ENCODE data around the gene SP5.

Gene SP5

DNA sequence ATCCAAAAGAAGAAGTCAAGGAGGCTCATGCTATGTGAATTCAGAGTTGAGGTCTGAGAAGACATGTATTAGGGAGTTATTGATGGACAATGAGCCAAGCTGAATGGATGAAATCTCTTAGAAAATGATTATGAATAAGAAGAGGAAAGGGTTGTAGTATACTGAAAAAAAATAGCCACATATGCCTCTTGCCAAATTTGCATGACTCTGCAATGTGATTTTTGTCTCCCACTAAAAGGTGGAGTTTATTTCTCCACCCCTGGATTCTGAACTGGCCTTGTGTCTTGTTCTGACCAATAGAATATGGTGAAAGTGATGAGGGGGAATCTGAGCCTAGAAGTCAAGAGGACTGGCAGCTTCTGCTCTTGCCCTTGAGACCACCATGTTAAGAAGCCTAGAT, 46.4 kb downstream of the SP5 start:
- no peak for DNase-seq (ENCODE audit: low spot score)

DNA sequence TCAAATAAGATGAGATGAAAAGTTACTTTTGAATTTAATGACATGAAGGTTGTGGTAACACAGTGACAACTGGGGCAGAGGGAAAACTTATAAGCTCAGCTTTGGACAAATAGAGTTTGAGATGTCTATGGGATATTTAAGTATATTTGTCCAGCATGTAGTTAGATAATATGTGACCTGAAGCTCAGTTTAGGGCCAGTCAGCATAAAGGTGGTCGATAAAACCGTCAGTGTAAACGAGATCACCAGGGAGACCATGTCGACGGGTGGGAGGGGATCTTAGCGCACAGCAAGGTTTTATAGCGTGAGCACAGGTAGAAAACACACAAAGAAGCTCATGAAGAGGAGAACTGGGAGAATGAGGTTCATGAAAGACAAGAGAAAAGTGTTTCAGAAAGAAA, 47.6 kb downstream of the SP5 start:
- DNase-seq (ENCODE audit: low spot score) = no peak
- TF ChIP-seq, protein P1, sequence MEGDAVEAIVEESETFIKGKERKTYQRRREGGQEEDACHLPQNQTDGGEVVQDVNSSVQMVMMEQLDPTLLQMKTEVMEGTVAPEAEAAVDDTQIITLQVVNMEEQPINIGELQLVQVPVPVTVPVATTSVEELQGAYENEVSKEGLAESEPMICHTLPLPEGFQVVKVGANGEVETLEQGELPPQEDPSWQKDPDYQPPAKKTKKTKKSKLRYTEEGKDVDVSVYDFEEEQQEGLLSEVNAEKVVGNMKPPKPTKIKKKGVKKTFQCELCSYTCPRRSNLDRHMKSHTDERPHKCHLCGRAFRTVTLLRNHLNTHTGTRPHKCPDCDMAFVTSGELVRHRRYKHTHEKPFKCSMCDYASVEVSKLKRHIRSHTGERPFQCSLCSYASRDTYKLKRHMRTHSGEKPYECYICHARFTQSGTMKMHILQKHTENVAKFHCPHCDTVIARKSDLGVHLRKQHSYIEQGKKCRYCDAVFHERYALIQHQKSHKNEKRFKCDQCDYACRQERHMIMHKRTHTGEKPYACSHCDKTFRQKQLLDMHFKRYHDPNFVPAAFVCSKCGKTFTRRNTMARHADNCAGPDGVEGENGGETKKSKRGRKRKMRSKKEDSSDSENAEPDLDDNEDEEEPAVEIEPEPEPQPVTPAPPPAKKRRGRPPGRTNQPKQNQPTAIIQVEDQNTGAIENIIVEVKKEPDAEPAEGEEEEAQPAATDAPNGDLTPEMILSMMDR (IDR thresholded peaks at IDR 0.05; ENCODE audit: extremely low read depth, missing control alignments) = no peak

More for the DNA sequence above, 46.4 kb downstream of the SP5 start:
- TF ChIP-seq, protein P1 (IDR thresholded peaks at IDR 0.05; ENCODE audit: extremely low read depth, missing control alignments) = no peak

GRCh38 chr2:170763232-170763631, 48.1 kb downstream of the SP5 start:
- DNase-seq (ENCODE audit: low spot score) = no peak
- TF ChIP-seq, protein P1 (IDR thresholded peaks at IDR 0.05; ENCODE audit: extremely low read depth, missing control alignments) = no peak

DNA sequence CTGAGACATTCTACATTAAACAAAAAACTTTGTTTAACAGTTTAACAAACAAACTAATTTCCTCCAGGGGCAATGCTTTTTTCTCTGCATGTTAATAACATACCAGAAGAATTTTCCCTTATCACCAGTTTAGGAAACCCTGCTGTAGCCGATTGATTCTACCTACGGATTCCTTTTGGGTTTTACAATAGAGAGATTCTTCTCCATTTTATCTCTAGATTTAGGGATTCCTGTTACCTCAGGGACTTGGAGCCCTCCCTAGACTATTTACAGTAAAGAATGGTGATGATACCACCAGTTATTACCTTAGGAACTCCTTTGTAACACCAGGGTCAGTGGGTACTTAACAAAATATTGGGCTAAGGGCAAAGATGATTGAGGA, 49.7 kb downstream of the SP5 start:
- no peak for DNase-seq (ENCODE audit: low spot score)
- TF ChIP-seq, protein P1 (IDR thresholded peaks at IDR 0.05; ENCODE audit: extremely low read depth, missing control alignments) = no peak

GRCh38 chr2:170766693-170767092, 51.6 kb downstream of the SP5 start:
- TF ChIP-seq, protein P1 (IDR thresholded peaks at IDR 0.05; ENCODE audit: extremely low read depth, missing control alignments) = no peak

More at GRCh38 chr2:170766693-170767092, 51.6 kb downstream of the SP5 start:
- no peak for DNase-seq (ENCODE audit: low spot score)

Data from GM20000 (cell line).